SKM-1 treated with dmso at 0.1 percent for 144 hours (cell line): ENCODE measurements around the gene SVIL.

ENCODE experiments used
- DNase-seq: peaks from one replicate; lab custom pipeline; 2025; ENCODE audit not compliant: unreplicated experiment; lab: John Stamatoyannopoulos, UW

SVIL gene, protein sequence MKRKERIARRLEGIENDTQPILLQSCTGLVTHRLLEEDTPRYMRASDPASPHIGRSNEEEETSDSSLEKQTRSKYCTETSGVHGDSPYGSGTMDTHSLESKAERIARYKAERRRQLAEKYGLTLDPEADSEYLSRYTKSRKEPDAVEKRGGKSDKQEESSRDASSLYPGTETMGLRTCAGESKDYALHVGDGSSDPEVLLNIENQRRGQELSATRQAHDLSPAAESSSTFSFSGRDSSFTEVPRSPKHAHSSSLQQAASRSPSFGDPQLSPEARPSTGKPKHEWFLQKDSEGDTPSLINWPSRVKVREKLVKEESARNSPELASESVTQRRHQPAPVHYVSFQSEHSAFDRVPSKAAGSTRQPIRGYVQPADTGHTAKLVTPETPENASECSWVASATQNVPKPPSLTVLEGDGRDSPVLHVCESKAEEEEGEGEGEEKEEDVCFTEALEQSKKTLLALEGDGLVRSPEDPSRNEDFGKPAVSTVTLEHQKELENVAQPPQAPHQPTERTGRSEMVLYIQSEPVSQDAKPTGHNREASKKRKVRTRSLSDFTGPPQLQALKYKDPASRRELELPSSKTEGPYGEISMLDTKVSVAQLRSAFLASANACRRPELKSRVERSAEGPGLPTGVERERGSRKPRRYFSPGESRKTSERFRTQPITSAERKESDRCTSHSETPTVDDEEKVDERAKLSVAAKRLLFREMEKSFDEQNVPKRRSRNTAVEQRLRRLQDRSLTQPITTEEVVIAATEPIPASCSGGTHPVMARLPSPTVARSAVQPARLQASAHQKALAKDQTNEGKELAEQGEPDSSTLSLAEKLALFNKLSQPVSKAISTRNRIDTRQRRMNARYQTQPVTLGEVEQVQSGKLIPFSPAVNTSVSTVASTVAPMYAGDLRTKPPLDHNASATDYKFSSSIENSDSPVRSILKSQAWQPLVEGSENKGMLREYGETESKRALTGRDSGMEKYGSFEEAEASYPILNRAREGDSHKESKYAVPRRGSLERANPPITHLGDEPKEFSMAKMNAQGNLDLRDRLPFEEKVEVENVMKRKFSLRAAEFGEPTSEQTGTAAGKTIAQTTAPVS (N-terminal part only)

DNA sequence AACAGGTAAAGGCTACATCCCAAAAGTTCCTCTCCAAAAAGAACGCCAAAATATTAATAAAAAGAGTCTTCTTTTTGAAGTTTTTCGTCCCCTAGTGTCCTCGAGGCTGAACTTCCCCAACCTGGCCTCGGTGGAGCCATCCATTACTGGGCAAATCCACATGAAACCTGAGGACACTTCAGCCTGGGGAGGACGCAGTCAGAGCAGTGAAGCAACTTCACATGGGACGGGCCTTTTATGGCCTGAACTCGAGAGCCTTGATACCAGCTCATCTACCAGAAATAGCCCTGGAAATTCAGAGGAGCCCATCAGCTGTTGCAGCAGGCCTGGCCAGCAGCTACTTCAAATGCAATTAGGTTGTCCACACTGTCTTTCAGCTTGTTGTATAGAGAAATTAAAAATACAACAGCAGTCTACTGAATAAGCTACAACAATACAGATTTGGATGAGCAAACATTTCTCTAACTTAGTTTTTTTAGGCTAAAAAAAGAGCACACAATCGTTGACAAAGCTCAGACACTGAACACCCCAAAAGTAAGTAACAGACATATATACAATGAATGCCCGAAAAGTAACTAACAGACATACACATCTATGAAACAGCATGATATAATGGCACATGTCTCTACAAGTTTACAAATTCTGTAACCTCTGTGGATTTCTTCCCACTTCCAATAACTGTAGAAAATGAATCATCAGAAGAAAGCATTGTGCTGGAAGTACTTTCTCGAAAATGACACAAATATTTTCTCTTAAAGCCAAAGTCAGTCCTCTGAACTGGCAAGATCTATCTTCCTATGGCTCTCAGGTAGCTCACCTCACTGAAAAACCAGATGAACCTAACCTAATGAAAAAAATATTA is at the start of gene SVIL:
Gene SVIL (minus strand): TSS at position 208 of the 862 bp plus-strand sequence. CDS start 79,913 bp downstream, outside the sequence.
- no peak for DNase-seq

DNA sequence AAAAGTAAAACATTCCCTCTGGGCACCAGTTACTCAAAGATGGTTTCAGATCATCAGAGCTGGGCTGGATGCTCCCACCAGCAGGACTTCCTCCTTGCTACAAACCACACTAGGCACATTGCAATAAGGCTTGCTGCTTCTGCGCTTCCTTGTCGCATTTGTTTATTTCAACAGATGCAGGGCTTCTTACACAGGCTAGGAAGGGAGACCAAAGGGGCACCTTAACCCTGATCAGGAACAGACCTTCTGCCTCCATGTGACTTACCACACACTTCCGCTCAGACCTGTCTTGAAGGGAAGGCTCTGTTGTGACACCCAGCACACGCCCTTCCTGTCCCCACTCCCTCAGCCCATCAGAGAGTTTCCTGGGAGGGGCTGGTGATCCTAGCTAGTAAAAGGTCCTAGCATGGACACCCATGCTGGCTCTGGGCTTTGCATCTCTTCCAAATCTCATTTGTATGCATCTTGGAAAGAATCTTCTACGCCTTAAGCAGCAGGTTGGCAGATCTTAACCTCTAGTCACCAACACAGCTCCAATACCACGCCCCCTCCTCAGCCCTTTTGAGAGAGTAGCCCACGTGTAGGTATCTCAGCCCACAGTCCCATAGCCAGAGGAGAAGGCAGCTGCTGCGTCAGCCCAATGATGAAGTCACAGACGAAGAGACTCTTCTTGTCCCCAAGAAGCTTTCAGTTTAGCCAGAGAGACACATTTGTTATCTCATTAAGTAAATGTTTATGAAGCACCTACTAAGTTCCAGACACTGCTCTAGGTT is 47.1 kb upstream of the SVIL start:
- peak; percentile 95 for DNase-seq

- no peak for DNase-seq
Observed at GRCh38 chr10:29680091-29680490, 45.3 kb upstream of the SVIL start.

DNA sequence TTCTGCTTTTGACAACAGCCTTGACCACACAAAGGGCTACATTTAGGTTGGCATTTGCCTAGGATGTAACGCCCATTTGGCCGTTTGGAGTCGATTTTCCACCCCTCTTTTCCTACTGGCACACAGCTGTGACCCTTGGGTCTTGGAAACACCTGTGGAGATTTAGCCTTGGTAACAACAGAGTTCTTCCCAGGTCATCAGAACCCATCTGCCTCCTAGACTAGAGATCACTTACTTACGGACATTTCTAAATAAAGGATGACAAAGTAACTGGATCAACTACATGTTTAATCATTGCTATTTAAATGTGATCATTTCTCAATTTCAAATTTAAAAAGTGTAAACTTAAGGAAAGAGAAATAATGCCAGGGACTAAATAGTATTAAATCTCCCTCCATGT is 42.0 kb upstream of the SVIL start:
- no peak for DNase-seq

DNA sequence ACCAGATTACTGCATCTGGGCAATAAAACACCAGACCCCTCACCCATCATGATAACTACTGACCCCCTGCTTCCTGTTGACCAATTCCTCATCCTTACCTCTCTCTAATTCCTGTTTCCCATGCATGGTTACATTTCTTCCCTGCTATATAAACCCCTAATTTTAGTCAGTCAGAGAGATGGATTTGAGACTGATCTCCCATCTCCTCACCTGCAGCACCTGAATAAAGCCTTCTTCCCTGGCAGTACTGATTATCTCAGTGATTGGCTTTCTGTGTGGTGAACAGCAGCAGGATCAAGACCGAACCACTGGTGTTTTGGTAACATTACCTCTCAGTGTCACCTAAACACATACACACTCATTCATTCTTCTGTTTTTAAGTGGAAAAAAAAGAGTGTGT is 41.2 kb upstream of the SVIL start:
- no peak for DNase-seq

GRCh38 chr10:29671968-29672367 is 37.2 kb upstream of the SVIL start:
- DNase-seq: no peak

- DNase-seq: no peak
Observed at GRCh38 chr10:29671228-29671780, 36.5 kb upstream of the SVIL start.

GRCh38 chr10:29670761-29671160 is 36.0 kb upstream of the SVIL start:
- no peak for DNase-seq

DNA sequence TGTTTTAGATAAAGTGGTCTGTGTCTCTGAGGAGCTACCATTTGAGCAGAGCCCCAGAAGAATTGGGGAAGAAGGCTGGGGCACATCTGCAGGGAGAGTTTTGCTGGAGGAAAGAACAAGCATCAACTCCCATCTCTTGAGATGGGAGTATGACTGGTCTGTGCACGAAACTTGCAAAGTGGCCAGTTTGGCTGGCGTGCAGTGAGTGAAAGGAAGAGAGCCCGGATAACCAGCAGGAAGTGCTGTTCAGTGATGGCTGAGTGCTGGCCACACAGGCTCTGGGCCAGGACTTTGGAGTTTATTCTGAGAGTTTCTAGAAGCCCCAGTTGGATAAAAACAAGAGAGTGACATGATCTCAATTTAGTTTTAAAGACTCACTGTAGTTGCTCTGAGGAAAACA is 34.4 kb upstream of the SVIL start:
- no peak for DNase-seq

- no peak for DNase-seq
Observed at GRCh38 chr10:29668628-29669027, 33.9 kb upstream of the SVIL start.

DNA sequence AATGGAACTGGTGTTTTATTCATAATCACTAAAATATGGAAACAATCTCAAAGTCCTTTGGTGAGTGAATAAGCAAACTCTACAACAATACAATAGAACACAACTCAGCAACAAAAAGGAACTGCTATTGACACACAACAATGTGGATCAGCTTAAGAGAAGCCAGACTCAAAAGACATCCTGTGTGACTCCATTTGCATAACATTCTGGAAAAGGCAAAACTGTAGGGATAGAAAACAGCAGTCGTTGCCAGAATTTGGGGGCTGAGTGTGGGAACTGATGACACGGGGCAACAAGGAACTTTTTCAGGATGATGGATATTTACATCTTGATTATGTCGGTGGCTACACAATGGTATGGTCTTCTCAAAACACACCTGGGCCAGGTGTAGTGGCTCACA is 32.4 kb upstream of the SVIL start:
- DNase-seq: no peak

GRCh38 chr10:29666201-29666600 is 31.4 kb upstream of the SVIL start:
- no peak for DNase-seq

DNA sequence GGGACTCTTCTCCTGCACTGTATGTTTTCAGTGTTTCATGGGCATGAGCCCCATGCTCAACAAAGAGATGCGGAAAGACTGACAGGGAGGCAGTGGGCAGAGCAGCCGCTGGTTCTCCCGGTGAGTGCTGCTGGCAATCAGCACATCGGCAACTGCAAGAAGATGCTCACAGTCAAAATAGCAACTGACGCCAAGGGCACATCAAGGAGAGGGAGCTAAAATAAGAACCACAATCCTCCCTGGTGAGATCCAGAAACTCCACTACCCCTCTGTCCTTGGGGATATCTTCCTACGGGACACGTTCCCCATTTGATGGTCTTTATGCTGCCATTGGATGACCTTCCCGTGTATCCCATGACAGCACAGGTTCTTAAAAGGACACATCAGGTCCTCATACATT is 28.9 kb upstream of the SVIL start:
- no peak for DNase-seq

DNA sequence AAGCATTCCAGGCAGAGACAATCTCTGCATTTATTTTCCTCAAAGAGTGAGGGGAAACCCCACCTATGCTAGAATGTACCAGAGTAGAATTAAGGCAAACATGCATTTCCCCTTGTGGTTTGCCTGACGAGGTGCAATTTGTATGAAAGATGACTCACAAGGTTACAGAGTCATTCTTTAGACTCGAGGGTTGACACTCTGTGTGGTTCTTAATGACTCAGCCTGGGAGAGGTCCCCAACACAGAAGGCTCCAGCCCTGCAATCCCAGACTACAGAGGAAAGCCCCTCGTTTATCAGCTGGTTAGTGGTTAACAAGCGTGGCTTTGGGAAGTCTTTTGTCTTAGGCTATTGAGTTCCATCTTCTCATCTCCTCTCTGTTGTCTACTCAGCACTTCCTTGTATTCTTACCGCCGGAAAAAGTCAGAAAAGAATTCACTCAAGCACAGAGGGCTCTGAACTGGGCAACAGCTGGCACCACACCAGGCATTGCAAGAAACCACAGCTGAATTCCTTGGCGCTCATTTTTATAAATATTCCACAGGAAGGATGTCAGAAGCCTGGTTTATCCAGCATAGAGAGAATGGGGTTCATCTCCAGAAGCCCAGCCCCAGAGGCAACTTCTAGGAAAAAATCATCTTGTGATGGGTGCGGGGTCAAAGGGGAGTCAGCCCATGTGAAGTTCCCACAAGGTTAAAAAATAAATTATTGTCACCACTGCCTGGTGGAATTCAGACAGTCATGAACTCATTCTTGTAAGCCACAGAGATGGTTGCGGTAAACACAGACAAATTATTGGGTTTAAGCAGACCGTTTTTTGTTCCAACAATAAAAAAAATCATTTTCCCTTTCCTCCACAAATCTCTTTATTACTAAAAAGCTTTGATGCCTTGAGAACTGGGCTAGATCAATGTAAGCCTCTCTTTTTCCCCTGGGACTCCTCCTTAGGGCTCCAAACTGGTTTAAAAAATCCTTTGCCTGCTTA is 24.5 kb upstream of the SVIL start:
- DNase-seq: peak; percentile 26

GRCh38 chr10:29657719-29658274 is 23.0 kb upstream of the SVIL start:
- no peak for DNase-seq

- DNase-seq: no peak
Observed at GRCh38 chr10:29656451-29656992, 21.8 kb upstream of the SVIL start.

- no peak for DNase-seq
Observed at GRCh38 chr10:29652192-29652591, 17.4 kb upstream of the SVIL start.

- no peak for DNase-seq
Observed at GRCh38 chr10:29651767-29652166, 17.0 kb upstream of the SVIL start.
